Stimulated activated CD4-positive, alpha-beta T cell treated with anti-CD3 and anti-CD28 coated beads, Interleukin-1b, Interleukin-23, amount 100 ng/mL, for 24 hours (primary cell): ENCODE measurements around the gene TPCN1.
A peak's percentile ranks its signal among the peaks of the same experiment; 100 is the strongest.

Experiments
- DNase-seq, 4 experiments: peaks; one replicate each; pipeline ENCODE4 v3.0.0-alpha.2; 2020; ENCODE audit warnings: low read depth in 4 of 4, low spot score in 1 of 4

Gene TPCN1

DNA sequence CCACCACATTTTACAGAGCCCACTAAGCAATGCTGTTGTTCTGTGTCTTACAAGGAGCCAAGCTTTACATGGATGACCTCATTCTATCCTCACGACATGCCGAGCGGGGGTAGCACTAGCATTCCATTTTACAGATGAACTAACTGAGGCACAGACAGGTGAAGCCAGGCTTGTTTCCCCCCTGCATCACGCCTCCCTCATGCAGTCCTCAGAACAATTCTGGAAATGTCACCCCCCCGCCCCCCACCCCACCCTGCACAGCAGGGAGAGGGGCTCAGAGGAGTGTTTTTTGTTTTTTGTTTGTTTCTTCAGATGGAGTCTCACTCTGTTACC lies 112.1 kb downstream of the TPCN1 start:
- DNase-seq, result no peak

DNA sequence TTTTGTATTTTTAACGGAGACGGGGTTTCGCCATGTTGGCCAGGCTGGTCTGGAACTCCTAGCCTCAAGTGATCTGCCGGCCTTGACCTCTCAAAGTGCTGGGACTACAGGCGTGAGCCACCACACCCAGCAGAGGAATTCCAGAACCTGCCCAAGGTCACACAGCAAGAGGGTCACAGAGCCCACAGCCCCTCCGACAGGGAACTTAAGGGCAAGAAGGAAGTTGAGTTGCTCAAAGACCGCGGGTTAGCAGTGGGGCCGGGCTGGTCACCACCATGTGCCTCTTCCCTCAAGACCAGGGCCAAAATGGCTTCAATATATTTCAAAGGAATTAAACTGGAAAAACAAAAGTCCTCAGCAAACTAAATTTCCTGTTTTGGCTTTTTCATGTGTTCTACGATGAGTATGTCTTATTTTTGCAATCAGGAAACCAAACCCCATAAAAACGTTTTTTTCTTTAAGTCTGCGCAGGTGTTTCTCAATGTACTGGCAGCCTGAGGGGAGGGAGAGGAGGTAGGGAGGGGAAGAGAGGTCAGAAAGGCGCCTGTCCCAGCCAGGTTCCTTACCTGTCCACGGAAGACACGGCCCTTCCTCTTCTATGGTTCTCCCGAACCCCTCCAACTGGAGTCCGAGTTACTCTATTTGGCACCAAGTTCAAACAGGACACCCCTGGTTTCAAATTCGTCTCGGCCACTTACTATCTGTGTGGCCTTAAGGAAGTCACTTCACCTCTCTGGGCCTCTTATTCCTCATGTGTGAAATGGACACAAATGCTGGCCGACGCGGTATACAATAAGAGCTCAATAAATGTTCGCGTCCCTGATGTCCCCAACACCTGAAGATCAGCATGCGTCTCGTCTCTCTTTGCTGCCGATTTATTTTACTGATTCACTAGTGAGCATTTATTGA lies 112.9 kb downstream of the TPCN1 start:
- no peak for DNase-seq

DNA sequence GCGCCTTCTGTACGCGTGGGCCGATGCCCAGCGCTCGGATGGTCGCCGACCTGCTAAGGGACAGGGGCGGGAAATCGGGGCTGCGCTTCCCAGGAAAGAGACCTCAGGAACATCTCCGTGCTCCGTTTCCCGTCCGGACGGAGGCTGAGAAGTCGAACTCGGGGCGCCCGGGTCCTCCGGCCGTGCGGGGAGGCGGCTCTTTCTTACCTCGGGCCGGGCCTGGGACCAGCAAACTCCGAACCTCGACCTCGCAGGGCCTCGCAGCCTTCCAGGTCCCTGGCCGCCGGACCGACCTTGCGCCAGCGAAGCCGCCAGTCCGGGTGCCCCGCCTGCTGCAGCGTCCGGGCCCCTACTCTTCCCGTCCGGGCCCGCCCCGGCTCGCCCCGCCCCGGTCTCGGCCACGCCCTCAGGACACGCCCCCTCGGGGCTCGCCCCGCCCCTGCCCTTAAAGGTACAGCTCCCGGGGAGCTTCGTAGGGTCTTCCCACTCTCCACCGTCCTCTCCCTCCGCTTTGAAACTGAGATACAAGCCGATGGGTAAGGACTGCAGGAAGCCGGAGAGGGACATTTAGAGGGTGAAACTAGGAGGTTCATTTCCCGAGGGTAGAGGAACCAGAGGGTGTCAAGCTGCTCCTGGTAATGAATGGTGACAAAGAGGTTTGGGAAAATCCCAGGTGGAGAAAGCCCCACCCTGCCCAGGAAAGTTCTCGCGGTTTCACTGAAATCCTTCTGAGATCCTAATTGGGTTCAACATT lies 113.7 kb downstream of the TPCN1 start, which contains the start of gene SLC8B1:
TSS of gene SLC8B1 (minus strand) at position 324 of the 754 bp plus-strand sequence. CDS start 2,231 bp downstream, outside the sequence.
- peak; percentile 78 to 94 (median 82) for DNase-seq

DNA sequence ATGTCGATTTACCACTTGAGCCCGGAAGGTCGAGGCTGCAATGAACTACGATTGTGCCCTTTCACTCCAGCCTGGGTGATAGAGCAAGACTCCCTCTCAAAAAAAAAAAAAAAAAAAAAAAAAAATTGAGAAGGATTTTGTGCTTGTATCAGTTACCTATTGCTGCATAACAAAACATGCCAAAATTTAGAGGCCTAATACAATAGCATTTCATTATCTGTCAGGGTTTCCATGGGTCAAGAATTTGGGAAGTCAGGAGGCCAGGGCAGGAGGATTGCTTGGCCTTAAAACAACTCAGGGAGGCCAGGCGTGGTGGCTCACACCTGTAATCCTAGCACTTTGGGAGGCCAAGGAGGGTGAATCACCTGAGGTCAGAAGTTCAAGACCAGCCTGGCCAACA lies 118.3 kb downstream of the TPCN1 start:
- no peak for DNase-seq

DNA sequence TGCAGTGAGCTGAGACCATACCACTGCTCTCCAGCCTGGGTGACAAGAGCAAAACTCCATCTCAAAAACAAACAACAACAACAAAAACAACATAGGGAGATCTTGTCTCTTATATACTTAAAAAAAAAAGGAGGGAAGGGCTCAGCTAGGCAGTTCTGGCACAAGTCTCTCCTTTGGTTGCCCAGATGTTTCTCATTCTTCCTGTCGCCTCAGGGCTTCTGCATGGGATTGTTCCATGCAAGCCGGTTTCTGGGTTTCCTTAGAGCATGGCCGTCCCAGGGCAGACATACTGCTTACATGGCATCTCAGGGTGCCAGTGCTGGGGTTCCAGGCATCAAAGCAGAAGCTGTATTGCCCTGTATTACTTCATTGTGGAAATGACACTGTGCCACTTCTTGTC lies 118.8 kb downstream of the TPCN1 start:
- DNase-seq, result no peak

DNA sequence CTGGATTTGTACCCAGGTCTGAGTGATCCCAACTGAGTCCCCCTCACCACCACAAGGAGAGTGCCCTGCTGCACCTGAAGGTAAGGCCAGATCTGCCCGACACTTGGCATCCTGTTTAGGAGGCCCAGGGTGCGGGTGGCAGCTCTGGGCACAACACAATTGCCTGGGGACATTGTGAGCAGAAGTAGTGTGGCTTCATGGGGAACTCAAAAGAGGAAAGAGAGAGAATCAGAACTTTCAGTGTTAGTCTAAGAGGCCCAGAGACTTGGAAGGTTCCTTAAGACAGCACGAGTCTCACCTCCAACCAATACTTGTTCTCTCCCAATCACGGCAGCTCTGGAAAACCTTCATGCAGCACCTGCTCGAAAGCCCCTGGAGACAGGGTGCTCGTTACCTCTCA lies 120.3 kb downstream of the TPCN1 start:
- DNase-seq, result no peak

DNA sequence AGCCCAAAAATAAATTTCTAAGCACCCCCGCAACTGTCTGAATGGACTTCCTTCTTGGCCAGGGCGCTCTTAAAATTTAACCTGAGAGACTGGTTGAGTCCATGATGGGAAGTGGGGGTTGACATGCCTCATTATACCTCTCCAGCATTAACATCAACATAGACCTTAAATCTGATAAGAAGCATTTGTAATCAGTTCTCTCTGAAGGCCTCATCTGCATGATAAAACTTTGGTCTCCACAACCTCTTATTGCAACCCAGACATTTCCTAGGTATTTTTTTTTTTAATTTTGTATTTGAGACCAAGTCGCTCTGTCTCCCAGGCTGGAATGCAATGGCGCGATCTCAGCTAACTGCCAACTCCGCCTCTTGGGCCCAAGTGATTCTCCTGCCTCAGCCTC lies 124.1 kb downstream of the TPCN1 start:
- no peak for DNase-seq

DNA sequence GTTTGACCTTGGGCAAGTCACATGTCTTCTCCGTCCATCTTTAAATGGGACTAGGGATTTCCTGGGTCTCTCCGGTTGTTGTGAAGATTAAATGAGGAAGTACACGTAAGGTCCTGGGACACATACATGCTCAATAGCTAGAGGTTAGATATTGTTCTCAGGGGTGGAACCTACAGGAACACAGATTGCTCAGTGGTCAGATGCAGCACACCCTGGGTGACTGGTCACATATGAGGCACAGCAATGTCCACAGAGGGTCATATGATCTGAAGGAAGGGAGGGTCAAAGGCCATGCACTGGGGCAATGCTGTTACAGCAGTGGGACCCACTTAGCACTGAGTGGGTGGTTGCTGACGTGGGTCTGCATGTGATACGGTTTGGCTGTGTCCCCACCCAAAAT lies 125.1 kb downstream of the TPCN1 start:
- DNase-seq, result no peak

DNA sequence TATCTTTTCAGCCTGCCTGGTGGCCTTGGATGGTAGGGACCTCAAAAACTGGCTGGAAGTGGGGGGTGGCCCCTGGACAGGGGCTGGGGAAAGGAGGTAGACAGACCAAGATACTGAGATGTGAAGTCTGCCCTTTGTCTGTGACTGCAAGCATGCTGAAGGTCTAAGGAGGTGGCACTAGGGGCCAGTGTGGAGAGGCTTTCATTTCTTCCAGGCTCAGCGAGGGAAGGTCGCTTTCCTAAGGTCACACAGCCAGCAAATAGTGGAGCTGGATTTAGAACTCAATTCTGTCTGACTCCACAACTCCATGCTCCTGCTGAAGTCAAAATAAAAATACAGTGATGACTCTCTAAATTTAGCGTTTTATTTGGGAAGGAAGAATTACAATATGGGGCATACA lies 125.8 kb downstream of the TPCN1 start:
- DNase-seq, result no peak

DNA sequence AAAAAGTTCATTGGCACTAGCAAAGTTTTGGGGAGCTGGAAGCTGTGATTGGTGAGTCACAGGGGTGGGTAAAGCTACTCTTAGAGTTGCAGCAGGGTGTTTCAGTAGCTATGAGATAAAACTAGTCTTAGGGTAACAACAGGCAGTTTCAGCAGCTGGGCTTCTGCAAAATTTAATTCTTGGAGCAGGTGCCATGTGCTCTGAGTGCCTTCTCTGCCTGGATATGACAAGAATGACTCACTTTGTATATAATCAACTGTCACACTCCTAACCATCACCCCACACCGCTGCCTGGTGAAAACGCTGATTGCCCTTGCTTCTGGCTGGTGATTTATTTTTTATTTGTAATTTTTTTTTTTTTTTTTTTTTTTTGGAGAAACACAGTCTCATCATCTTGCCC lies 126.6 kb downstream of the TPCN1 start:
- no peak for DNase-seq
